ENCODE measurements around the gene RIN1. TPM values are rescaled to one million over a fixed set of nuclear protein-coding genes. Genes with fewer than 3 reads are reported as not detected.
A peak's percentile ranks its signal among the peaks of the same experiment; 100 is the strongest.

RIN1 gene
- polyA plus RNA-seq, 1 of the 3 experiments (the other 2 are of a cell fraction), result 16.9 TPM

DNA sequence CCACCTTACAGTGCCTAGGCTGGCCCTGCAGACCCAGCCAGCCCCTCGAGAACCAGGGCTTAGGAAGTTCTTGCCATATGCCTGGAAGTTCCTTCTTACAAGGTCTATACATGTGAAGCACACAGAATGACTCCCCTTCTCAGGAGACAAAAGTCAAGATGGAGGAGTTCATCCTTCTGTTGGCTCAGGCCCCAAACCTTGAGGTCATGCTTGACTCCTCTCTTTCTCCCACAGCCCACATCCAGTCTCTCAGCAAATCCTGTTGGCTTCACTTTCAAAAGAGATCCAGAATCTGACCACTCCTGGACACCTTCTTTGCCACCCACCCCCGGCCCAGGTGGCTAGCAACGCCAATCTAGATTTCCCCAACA is 17.6 kb downstream of the RIN1 start:
- ChIA-PET POLR2A (interaction anchor here (2.2 to 2.4 kb wide), 2 partner anchors 8 to 30 kb away, joined by 10 read pairs; partner anchors contain the start of gene YIF1A), CTCF (interaction anchor here (1.5 to 12.4 kb wide), 3 partner anchors 8 to 36 kb away, joined by 3 to 280 read pairs (median 17); partner anchors contain the start of gene RIN1)
- Histone ChIP-seq H3K27ac (ENCODE audit: low read depth in 2 of 2, low read length in 1 of 2) (peak overlapping the region in 1 of 2 experiments; percentile 100; a peak in 2 of 4 replicates), H2AFZ (ENCODE audit: low read depth) (no peak overlapping the region), H3K36me3 (replicated peaks in 1 of 2; ENCODE audit: control insufficient read depth in 1 of 2, insufficient read depth in 2 of 2, low read length in 1 of 2) (no peaks in the 10 kb centered on the region), H3K79me2 (ENCODE audit: insufficient read depth) (no peaks in the 10 kb centered on the region), H3K9ac (no peak overlapping the region), H3K9me3 (no peaks in the 10 kb centered on the region), H3F3A (replicated peaks; ENCODE audit: insufficient read depth) (no peaks in the 10 kb centered on the region), H3K9me2 (no peaks in the 10 kb centered on the region), H3K4me2 (no peak overlapping the region), H3K4me3 (ENCODE audit: low read depth in 2 of 2, low read length in 1 of 2) (no peak overlapping the region), H3K4me1 (ENCODE audit: control insufficient read depth in 1 of 2, insufficient read depth in 2 of 2, low read depth in 1 of 2, low read length in 1 of 2) (peaks cover 29 to 55% of the 10 kb centered on the region in 2 experiments), H4K20me1 (ENCODE audit: insufficient read depth) (no peaks in the 10 kb centered on the region), H3K27me3 (ENCODE audit: insufficient read depth) (no peaks in the 10 kb centered on the region)
- DNase-seq, result no peak
- TF ChIP-seq NRF1 (IDR thresholded peaks at IDR 0.05; ENCODE audit: low read depth, low read length) (no peak), FOXJ3 (CRISPR knock-in tag; IDR thresholded peaks at IDR 0.05) (no peak), RCOR1 (IDR thresholded peaks at IDR 0.05; ENCODE audit: low read length) (no peak), NFIC (IDR thresholded peaks at IDR 0.05; ENCODE audit: borderline replicate concordance) (no peak), JUND (IDR thresholded peaks at IDR 0.05) (no peak), TEAD4 (IDR thresholded peaks at IDR 0.05; ENCODE audit: borderline replicate concordance, insufficient read depth) (no peak), ELF1 (IDR thresholded peaks at IDR 0.05) (no peak), TCF12 (IDR thresholded peaks at IDR 0.05) (no peak), POLR2AphosphoS5 (IDR thresholded peaks at IDR 0.05; ENCODE audit: low read depth, low read length) (no peak), SMC3 (IDR thresholded peaks at IDR 0.05; ENCODE audit: low read depth, low read length) (no peak)
- TF ChIP-seq, protein P1, sequence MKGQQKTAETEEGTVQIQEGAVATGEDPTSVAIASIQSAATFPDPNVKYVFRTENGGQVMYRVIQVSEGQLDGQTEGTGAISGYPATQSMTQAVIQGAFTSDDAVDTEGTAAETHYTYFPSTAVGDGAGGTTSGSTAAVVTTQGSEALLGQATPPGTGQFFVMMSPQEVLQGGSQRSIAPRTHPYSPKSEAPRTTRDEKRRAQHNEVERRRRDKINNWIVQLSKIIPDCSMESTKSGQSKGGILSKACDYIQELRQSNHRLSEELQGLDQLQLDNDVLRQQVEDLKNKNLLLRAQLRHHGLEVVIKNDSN (IDR thresholded peaks at IDR 0.05; ENCODE audit: borderline replicate concordance, low read depth), result no peak
- TF ChIP-seq, protein P2, sequence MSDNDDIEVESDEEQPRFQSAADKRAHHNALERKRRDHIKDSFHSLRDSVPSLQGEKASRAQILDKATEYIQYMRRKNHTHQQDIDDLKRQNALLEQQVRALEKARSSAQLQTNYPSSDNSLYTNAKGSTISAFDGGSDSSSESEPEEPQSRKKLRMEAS (IDR thresholded peaks at IDR 0.05; ENCODE audit: low read depth), result no peak
- TF ChIP-seq, protein P3, sequence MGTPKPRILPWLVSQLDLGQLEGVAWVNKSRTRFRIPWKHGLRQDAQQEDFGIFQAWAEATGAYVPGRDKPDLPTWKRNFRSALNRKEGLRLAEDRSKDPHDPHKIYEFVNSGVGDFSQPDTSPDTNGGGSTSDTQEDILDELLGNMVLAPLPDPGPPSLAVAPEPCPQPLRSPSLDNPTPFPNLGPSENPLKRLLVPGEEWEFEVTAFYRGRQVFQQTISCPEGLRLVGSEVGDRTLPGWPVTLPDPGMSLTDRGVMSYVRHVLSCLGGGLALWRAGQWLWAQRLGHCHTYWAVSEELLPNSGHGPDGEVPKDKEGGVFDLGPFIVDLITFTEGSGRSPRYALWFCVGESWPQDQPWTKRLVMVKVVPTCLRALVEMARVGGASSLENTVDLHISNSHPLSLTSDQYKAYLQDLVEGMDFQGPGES (IDR thresholded peaks at IDR 0.05; ENCODE audit: low read depth, low read length), result no peak
- 81% methylated on average over 3 of the region's 3 CpGs for WGBS (ENCODE audit: low lambda C conversion rate)

DNA sequence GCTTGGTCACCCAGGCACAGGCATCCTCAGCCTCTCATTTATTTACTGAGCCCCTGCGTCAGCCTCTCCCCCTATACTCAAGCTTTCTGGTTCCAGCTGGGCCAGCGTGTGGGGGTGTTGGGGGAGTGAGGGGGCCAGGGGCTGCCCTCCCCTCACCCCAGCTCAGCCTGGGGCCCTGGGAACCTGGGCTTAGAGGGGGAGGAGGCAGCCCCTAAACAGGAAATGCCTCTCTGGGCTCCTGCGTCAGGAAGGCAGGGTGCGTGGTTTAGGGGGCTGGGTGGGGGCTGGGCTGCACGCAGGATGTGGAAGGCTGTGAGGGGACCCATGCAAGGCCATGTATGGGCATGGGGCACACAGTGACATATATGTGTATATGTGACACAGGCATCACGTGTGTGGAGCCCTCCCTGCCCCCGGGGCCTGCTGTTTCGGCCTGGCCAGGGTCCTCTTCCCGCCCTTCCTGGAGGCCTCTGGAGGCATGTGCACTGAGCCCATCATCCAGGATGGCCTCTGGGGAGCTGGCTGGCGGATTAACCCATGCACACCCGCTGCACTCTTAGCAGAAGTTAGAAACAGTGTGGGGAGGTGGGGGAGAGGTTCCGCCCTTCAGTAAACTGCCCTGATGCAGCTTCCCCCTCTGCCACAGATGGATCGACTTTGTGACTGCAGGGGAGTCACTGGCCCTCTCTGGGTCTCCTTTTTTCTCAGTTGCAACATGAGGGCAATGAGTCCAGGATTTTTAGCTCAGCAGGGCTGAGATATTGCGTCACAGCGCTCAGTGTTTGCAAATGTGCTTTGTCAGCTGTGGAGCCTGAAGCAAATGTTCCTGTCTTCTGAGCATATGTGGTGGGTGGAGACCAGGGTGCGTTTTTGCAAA is 18.3 kb downstream of the RIN1 start:
- Histone ChIP-seq H3K79me2 (ENCODE audit: insufficient read depth) (no peaks in the 10 kb centered on the region), H3K4me1 (ENCODE audit: control insufficient read depth in 1 of 2, insufficient read depth in 2 of 2, low read depth in 1 of 2, low read length in 1 of 2) (peaks cover 32 to 60% of the 10 kb centered on the region in 2 experiments), H4K20me1 (ENCODE audit: insufficient read depth) (no peaks in the 10 kb centered on the region), H3K27me3 (ENCODE audit: insufficient read depth) (no peaks in the 10 kb centered on the region), H3K4me2 (peak overlapping the region; percentile 20; the same call in 1 of the 2 replicates), H3K36me3 (replicated peaks in 1 of 2; ENCODE audit: control insufficient read depth in 1 of 2, insufficient read depth in 2 of 2, low read length in 1 of 2) (no peaks in the 10 kb centered on the region), H3K9ac (no peak overlapping the region), H3K4me3 (ENCODE audit: low read depth in 2 of 2, low read length in 1 of 2) (no peak overlapping the region), H2AFZ (ENCODE audit: low read depth) (no peak overlapping the region), H3K9me3 (no peaks in the 10 kb centered on the region), H3K9me2 (no peaks in the 10 kb centered on the region), H3F3A (replicated peaks; ENCODE audit: insufficient read depth) (no peaks in the 10 kb centered on the region), H3K27ac (ENCODE audit: low read depth in 2 of 2, low read length in 1 of 2) (peak overlapping the region; percentile 21 to 100; a peak in 3 of 4 replicates)
- peak; percentile 69 for DNase-seq
- CTCF ChIA-PET, result interaction anchor here (0.7 to 12.4 kb wide), 7 partner anchors 9 to 95 kb away, joined by 3 to 280 read pairs (median 3); partner anchors contain the start of gene RIN1
- POLR2A ChIA-PET, result interaction anchor here (2.2 to 2.4 kb wide), 2 partner anchors 9 to 29 kb away, joined by 10 read pairs; partner anchors contain the start of gene YIF1A
- 62% methylated on average over 11 of the region's 16 CpGs for WGBS (ENCODE audit: low lambda C conversion rate)
- TF ChIP-seq TCF12 (IDR thresholded peaks at IDR 0.05) (no peak), EZH2phosphoT487 (IDR thresholded peaks at IDR 0.05; ENCODE audit: borderline replicate concordance, low read depth) (no peak), YY1 (IDR thresholded peaks at IDR 0.05; ENCODE audit: low read depth) (no peak), GATA2 (CRISPR knock-in tag; IDR thresholded peaks at IDR 0.05) (no peak), RFX5 (IDR thresholded peaks at IDR 0.05; ENCODE audit: low read length) (no peak), FOXM1 (IDR thresholded peaks at IDR 0.05; ENCODE audit: low read depth) (no peak), RCOR1 (IDR thresholded peaks at IDR 0.05; ENCODE audit: low read length) (no peak), EP300 (IDR thresholded peaks at IDR 0.05; ENCODE audit: borderline replicate concordance in 1 of 2, low read depth in 1 of 2, low read length in 1 of 2) (no peak)
- TF ChIP-seq, protein P2 (IDR thresholded peaks at IDR 0.05; ENCODE audit: low read depth), result no peak
- TF ChIP-seq, protein P4, sequence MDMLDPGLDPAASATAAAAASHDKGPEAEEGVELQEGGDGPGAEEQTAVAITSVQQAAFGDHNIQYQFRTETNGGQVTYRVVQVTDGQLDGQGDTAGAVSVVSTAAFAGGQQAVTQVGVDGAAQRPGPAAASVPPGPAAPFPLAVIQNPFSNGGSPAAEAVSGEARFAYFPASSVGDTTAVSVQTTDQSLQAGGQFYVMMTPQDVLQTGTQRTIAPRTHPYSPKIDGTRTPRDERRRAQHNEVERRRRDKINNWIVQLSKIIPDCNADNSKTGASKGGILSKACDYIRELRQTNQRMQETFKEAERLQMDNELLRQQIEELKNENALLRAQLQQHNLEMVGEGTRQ (IDR thresholded peaks at IDR 0.05; ENCODE audit: borderline replicate concordance, low read depth, low read length), result no peak

All from SK-N-SH (cell line).